ENCODE measurements around the gene LAMA1. TPM values are rescaled to one million over a fixed set of nuclear protein-coding genes. Genes with fewer than 3 reads are reported as not detected.

Gene LAMA1
- total RNA-seq, 4 donors from 2014 or later: 2.2 to 11.3 (median 5.5) TPM

DNA sequence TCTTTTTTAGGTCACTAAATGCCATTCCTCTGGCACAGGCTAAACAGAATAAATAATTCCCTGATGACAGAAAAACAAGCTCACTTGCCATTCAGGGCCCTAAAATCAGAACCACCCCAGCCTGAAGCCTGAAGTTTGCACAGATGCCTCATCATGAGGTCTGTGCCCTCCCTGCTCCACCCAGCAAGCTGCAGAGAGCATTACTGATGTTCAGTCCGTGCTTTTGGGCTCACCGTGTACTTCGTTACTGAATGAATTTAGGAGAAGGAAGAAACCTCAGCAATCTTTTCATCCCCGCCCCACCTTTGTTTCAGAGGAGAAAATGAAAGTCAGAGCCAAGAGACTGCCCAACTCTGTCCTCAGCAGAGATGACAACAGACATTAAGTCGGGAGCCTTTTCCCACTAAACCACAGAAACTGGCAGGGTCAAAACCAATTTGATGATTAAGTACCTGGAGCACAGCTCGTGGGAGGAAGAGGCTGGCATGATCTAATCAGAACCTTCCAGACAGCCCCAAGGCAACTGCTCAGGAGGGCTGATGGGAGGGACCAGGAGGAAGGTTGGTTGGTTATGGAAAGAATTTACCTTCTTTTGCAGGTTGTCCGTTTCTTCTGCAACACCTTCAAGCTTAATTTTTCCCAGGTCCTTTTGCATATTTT is 122.7 kb downstream of the LAMA1 start:
- DNase-seq (ENCODE audit: low spot score) (no peak), ATAC-seq (ENCODE audit: low FRiP score) (no peak)
- TF ChIP-seq, protein P1, sequence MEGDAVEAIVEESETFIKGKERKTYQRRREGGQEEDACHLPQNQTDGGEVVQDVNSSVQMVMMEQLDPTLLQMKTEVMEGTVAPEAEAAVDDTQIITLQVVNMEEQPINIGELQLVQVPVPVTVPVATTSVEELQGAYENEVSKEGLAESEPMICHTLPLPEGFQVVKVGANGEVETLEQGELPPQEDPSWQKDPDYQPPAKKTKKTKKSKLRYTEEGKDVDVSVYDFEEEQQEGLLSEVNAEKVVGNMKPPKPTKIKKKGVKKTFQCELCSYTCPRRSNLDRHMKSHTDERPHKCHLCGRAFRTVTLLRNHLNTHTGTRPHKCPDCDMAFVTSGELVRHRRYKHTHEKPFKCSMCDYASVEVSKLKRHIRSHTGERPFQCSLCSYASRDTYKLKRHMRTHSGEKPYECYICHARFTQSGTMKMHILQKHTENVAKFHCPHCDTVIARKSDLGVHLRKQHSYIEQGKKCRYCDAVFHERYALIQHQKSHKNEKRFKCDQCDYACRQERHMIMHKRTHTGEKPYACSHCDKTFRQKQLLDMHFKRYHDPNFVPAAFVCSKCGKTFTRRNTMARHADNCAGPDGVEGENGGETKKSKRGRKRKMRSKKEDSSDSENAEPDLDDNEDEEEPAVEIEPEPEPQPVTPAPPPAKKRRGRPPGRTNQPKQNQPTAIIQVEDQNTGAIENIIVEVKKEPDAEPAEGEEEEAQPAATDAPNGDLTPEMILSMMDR (IDR thresholded peaks at IDR 0.05): no peak

DNA sequence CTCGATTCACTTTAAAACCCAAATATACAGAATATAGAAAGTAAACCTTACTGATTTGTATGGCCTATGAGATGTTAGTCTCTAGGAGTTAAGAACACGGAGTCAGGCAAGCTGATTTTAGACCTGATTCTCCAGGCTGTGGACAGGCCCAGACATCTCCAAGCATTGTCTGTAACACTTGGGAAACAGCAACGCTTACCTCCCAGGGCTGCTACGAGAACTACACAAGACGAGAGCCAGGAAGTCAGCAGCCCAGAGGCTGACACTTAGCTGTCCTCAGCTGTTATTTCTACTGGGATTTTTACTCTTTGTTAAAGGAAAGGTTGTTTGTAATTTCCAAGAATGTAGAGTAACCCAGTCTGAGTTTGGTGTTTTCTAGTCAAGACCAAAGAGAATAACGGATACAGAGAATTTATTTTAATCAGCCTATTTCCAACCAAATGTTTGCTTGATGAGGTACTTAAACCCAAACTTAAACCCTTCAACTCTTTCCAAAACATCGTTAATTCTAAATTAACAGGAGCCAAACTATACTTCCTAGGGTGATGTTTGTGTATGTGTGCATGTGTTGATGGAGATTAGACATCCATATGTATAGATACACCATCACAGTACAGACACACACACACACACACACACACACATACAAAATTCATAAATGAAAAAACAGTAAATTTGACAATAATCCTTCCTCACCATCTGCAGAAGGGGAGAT is 123.4 kb downstream of the LAMA1 start:
- DNase-seq (ENCODE audit: low spot score) (no peak), ATAC-seq (ENCODE audit: low FRiP score) (no peak)
- TF ChIP-seq, protein P1 (IDR thresholded peaks at IDR 0.05): no peak

DNA sequence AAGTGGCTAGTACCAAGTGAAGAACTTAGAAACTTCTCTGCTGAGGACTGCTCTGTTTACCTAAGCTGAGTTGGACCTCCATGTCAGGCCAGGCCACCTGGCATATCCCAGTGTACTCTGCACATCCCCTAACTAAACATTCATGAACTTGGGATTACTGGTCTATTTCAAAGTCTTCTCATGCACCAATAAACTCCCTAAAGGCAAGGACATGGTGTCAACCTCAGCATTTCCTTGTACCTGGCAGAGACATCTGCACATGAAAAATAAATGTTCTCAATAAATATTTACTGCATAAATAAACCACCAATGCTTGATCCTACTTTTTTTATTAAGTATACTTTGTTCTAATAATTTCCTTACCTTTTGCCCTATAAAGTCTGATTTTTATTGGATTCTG is 124.8 kb downstream of the LAMA1 start:
- no peak for ATAC-seq (ENCODE audit: low FRiP score)
- DNase-seq (ENCODE audit: low spot score): no peak

DNA sequence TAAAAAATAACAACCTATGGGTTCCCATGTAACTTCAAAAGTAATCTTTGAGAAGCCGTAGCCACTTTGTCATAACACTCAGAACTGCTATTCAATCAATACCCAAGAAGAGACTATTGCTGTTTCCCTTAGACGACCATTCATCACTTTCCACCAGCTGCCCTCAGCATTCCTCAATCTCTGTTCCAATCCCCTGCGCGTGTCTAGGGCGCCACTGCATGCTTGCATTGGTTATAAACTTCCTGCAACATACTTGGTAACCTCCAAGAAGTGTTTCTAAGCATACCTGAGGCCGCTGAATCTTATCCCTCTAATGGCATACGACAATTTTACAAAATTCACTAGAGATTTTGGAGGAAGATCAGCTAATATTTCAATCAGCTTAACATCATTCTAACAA is 134.2 kb downstream of the LAMA1 start:
- TF ChIP-seq, protein P1 (IDR thresholded peaks at IDR 0.05): no peak
- ATAC-seq (ENCODE audit: low FRiP score) (no peak), DNase-seq (ENCODE audit: low spot score) (no peak)

More for the DNA sequence above, 124.8 kb downstream of the LAMA1 start:
- TF ChIP-seq, protein P1 (IDR thresholded peaks at IDR 0.05): no peak

DNA sequence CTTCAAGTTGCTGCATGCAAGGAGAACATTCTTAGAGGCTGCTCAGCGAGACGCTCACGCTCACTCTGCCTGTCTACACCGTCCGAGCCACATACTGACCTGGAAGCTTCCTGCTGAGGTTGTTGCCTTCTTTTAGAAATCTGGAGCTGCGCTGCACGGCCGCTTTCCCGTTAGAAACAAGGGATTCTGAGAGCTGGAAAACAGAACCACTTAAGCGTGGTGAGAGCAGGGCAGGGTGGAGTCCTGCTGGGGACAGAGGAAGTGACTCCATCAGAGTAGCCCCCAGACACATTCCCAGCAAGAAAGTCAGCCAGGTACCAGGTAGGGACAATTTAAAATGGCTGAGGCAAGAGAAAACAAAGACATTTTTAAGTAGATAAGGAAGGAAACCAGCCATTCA is 135.2 kb downstream of the LAMA1 start:
- TF ChIP-seq, protein P1 (IDR thresholded peaks at IDR 0.05): no peak
- DNase-seq (ENCODE audit: low spot score) (no peak), ATAC-seq (ENCODE audit: low FRiP score) (no peak)

DNA sequence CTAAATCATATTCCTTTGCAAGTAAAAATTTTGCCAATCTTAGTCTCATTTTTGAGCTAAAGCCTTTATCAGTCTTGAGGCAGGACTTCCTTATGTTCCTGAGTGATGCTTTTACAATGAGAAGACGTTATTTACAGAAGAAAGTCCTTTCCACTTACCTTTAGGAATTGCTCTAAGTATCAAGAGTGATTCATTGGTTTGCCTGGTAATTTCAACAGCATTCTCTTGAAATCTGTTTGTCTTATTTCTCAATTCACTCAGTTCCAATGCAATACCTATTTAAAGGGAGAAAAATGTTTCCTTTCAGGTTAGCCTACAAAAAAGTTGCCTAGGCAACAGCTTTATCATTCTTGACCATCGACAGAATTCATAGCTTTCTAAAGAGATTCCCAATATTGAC is 137.2 kb downstream of the LAMA1 start:
- ATAC-seq (ENCODE audit: low FRiP score): no peak
- DNase-seq (ENCODE audit: low spot score): no peak
- TF ChIP-seq, protein P1 (IDR thresholded peaks at IDR 0.05): no peak

DNA sequence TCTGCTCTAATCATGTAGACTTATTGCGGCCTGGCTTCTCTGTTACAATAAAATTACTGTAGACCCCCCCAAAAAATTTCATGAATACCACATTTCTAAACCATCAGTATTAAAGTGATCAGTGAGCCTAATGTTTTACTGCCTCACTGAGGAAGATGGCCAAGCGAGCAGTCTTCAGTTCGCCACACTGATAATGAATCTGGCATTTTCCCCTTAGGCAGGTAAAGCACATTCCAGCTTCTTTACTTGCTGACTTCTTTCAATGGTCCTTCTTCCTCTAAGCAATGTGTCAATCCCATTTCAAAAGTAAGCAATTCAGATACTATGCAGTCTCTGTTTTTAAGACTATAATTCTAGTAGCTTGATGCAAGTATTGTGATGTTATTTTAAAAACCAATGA is 137.6 kb downstream of the LAMA1 start:
- TF ChIP-seq, protein P1 (IDR thresholded peaks at IDR 0.05): no peak
- DNase-seq (ENCODE audit: low spot score): no peak

More for the DNA sequence above, 137.6 kb downstream of the LAMA1 start:
- no peak for ATAC-seq (ENCODE audit: low FRiP score)

Measured in omental fat pad (tissue), 4 donors.